Stimulated activated effector memory CD8-positive, alpha-beta T cell treated with anti-CD3 and anti-CD28 coated beads, Interleukin-12 subunit alpha, Interleukin-12 subunit beta, amount 100 ng/mL, for 72 hours (primary cell): ENCODE measurements around the gene SRP68.
A peak's percentile ranks its signal among the peaks of the same experiment; 100 is the strongest.
"Not testable (repeated sequence)": the region's sequence is repeated elsewhere in the genome, so short reads cannot be mapped to it uniquely, and the experiment has no call there.

Experiments
- ATAC-seq: fragments of 150-1000 bp; cut with Tn5 transposase; 2 replicates; pipeline ENCODE4 v1.10.0; 2021
- DNase-seq, 2 donors: peaks; one replicate each; pipeline ENCODE4 v3.0.0; 2021 to 2022; ENCODE audit warnings: low spot score in 2 of 2
- H3K27ac Mint-ChIP-seq: one replicate; pipeline ENCODE4 v1.8.0; 2022; ENCODE audit warnings: mild to moderate bottlenecking, mixed read lengths
- H3K36me3 Mint-ChIP-seq: one replicate; pipeline ENCODE4 v1.8.0; 2022; ENCODE audit warnings: mild to moderate bottlenecking, mixed read lengths
- H3K4me1 Mint-ChIP-seq: one replicate; pipeline ENCODE4 v1.8.0; 2022; ENCODE audit warnings: mixed read lengths
- H3K4me3 Mint-ChIP-seq: one replicate; pipeline ENCODE4 v1.8.0; 2022; ENCODE audit warnings: mild to moderate bottlenecking, mixed read lengths
- H3K9me3 Mint-ChIP-seq: one replicate; pipeline ENCODE4 v1.8.0; 2022; ENCODE audit warnings: mixed read lengths

Gene SRP68

DNA sequence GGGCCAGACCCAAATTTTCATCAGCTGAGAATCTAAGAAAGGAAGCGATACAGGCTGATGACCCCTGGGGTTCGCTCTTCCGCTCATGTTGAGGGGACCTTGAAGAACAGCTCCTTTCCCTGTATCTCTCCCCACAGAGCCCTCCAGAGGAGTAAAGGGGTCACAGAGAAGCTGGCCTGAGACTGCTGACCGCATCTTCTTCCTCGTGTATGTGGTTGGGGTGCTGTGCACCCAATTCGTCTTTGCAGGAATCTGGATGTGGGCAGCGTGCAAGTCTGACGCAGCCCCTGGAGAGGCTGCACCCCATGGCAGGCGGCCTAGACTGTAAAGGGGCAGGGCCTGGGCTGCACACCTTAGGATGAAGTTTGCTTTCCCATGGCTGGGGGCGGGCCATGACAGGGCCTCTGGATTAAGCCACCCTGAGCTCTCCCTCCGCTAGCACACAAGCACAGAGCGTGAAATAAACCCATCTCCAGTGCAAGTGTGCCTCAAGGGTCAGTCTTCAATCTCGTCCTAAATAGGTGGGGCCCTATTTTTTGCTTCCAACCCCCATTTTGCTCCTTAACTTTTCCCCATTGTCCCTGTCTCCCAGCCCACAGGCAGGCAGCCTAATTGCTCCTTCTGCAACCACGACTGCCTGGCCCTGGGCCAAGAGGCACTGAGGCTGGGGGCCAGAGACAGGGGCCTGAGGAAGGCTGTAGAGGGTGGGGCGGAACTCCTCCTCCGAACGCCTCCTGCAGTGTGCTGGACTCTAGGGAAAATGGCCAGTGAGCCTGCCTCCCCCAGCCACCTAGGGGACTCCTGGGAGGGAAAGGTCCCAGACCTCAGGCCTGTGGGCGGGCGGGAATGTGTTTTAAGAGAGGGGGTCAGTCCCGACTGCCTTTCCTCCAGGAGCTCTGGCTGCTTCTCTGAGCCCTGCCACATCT, 10.3 kb upstream of the SRP68 start:
- Mint-ChIP-seq H3K9me3 (no peaks in the 10 kb centered on the region), H3K36me3 (peaks cover 21% of the 10 kb centered on the region), H3K27ac (peak overlapping the region; percentile 83), H3K4me1 (peaks cover 11% of the 10 kb centered on the region), H3K4me3 (no peak overlapping the region)
- no peak for DNase-seq
- ATAC-seq: no peak

DNA sequence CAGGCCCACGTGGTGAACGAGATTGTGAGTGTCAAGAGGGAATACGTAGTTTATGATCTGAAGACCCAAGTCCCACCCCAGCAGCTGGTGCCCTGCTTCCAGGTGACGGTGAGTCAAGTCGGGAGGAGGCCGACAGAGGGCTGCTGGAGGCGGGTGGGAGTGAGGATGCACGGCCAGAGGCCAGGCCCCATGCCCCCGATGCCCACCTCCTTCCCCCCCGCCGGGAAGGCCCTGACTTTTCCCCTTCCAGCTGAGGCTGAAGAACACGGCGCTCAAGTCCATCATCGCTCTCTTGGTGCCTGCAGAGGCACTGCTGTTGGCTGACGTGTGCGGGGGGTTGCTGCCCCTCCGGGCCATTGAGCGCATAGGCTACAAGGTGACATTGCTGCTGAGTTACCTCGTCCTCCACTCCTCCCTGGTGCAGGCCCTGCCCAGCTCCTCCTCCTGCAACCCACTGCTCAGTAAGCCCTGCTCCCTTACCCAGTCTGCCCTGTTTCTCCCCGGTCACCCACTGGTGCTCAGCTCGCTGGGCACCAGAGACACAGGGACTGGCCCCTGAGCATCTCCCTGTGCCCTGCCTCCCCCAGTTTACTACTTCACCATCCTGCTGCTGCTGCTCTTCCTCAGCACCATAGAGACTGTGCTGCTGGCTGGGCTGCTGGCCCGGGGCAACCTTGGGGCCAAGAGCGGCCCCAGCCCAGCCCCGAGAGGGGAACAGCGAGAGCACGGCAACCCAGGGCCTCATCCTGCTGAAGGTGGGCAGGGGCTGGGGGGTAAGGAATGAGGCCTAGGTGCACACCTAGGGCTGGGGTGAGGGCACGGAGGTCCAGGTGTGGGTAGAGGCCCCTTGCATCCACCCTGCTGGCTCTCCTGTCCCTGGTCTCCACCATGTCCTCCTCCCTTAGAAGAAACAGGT, 9.2 kb upstream of the SRP68 start:
- peaks cover 20% of the 10 kb centered on the region for H3K4me1 Mint-ChIP-seq
- no peak for ATAC-seq
- peaks cover 21% of the 10 kb centered on the region for H3K36me3 Mint-ChIP-seq
- peak overlapping the region; percentile 83 for H3K27ac Mint-ChIP-seq
- no peak for DNase-seq
- H3K4me3 Mint-ChIP-seq: no peak overlapping the region
- no peaks in the 10 kb centered on the region for H3K9me3 Mint-ChIP-seq

DNA sequence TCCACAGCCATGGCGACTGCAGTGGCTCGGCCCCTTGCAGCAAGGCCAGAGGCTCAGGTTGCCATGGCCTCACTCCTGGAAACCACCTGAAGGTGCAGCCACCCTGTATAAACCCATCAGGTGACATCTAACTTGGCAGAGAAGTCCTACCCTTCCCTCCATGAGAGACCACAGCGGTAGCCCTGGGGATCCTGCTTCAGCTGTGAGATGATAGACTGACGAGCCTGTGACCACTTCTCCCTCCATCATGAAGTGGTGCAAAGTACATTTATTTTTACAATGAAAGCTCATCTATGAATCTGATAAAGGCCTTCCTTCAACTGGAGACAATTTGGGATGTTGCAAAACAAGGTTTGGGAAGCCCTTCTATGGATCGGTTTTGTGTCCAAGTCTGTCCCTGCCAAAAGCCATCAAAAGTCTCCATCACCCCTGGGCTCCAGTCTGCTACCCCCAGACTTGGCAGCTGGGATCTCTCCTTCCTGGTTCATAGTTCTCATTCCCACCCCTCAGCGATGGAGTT, 8.5 kb upstream of the SRP68 start:
- no peak for ATAC-seq
- no peak for DNase-seq
- H3K9me3 Mint-ChIP-seq: no peaks in the 10 kb centered on the region
- H3K4me3 Mint-ChIP-seq: no peak overlapping the region
- peaks cover 24% of the 10 kb centered on the region for H3K4me1 Mint-ChIP-seq
- peaks cover 21% of the 10 kb centered on the region for H3K36me3 Mint-ChIP-seq
- no peak overlapping the region for H3K27ac Mint-ChIP-seq

DNA sequence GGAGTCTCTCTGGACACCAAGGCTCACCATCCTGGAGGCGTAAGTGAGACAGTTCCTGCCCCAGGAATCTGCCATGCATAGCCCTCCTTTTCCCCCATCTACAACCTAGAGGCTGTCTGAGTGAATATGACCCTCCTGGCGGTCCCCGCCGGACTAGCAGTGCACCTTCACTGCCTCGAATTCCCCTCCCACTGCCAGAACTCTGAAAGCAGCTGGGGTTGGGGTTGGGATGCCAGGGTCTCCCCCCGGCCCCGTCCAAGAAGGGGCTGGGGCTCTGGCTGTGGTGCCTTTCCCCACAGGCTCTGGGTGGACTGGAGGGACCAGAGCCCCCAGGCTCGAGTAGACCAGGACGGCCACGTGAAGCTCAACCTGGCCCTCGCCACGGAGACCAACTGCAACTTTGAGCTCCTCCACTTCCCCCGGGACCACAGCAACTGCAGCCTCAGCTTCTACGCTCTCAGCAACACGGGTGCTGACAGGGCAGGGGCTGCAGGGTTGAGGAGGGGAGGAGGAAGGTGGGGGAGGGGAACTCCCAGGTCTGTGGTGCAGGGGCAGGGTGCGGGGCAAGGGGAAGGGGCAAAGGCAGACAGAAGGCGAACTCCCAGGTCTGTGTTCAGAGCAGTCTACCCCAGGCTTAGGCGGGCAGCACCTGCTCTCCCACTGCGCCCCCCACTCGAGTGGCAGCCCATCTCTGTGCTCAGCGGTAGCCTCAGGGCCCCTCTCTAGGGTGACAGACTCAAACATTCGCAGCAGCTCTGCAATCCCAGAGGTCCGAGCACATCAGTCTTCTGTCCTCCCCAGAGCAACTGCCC, 7.8 kb upstream of the SRP68 start:
- DNase-seq (no peak), ATAC-seq (peak; percentile 9)
- H3K27ac Mint-ChIP-seq: no peak overlapping the region
- no peaks in the 10 kb centered on the region for H3K9me3 Mint-ChIP-seq
- H3K4me1 Mint-ChIP-seq: peaks cover 27% of the 10 kb centered on the region
- no peak overlapping the region for H3K4me3 Mint-ChIP-seq
- peaks cover 21% of the 10 kb centered on the region for H3K36me3 Mint-ChIP-seq

GRCh38 chr17:76079535-76079955, 7.2 kb upstream of the SRP68 start:
- Mint-ChIP-seq H3K36me3 (peaks cover 16% of the 10 kb centered on the region), H3K4me3 (no peak overlapping the region), H3K4me1 (peaks cover 33% of the 10 kb centered on the region), H3K9me3 (no peaks in the 10 kb centered on the region), H3K27ac (no peak overlapping the region)
- DNase-seq: no peak
- no peak for ATAC-seq

GRCh38 chr17:76078860-76079534, 6.7 kb upstream of the SRP68 start, which contains the start of gene ZACN:
TSS of gene ZACN (plus strand) at chr17:76079182. CDS start at chr17:76079265, 83 bp downstream.
- peaks cover 33% of the 10 kb centered on the region for H3K4me1 Mint-ChIP-seq
- no peak for DNase-seq

DNA sequence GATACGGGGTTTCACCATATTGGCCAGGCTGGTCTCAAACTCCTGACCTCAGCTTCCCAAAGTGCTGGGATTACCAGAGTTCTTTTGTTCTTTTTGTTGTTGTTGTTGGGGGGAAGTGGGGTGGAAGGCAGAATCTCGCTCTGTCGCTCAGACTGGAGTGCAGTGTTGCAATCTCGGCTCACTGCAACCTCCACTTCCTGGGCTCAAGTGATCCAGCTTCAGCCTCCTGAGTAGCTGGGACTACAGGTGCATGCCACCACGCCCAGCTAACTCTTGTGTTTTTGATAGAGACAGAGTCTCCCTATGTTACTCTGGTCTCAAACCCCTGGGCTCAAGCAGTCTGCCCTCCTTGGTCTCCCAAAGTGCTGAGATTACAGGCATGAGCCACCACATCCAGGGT, 6.1 kb upstream of the SRP68 start:
- not testable (repeated sequence) for DNase-seq, ATAC-seq, H3K9me3 Mint-ChIP-seq, H3K36me3 Mint-ChIP-seq, H3K27ac Mint-ChIP-seq, H3K4me3 Mint-ChIP-seq
- H3K4me1 Mint-ChIP-seq: peaks cover 33% of the 10 kb centered on the region

More at GRCh38 chr17:76078860-76079534, 6.7 kb upstream of the SRP68 start, which contains the start of gene ZACN:
- Mint-ChIP-seq H3K27ac (no peak within 1 kb of the TSS), H3K4me3 (no peak within 1 kb of the TSS), H3K9me3 (no peaks in the 10 kb centered on the region), H3K36me3 (peaks cover 11% of the 10 kb centered on the region)
- no peak for ATAC-seq

- H3K27ac Mint-ChIP-seq: no peak overlapping the region
- peaks cover 33% of the 10 kb centered on the region for H3K4me1 Mint-ChIP-seq
- peaks cover 2% of the 10 kb centered on the region for H3K36me3 Mint-ChIP-seq
- ATAC-seq: no peak
- H3K4me3 Mint-ChIP-seq: no peak overlapping the region
- no peak for DNase-seq
- H3K9me3 Mint-ChIP-seq: no peaks in the 10 kb centered on the region
Observed at GRCh38 chr17:76077584-76078110, 5.3 kb upstream of the SRP68 start.

- peaks cover 33% of the 10 kb centered on the region for H3K4me1 Mint-ChIP-seq
- no peak overlapping the region for H3K27ac Mint-ChIP-seq
- peak overlapping the region; percentile 68 for H3K4me3 Mint-ChIP-seq
- no peaks in the 10 kb centered on the region for H3K9me3 Mint-ChIP-seq
- peak; percentile 5 for ATAC-seq
- DNase-seq: no peak
- peaks cover 8% of the 10 kb centered on the region for H3K36me3 Mint-ChIP-seq
Observed at GRCh38 chr17:76076765-76077583, 4.7 kb upstream of the SRP68 start.

DNA sequence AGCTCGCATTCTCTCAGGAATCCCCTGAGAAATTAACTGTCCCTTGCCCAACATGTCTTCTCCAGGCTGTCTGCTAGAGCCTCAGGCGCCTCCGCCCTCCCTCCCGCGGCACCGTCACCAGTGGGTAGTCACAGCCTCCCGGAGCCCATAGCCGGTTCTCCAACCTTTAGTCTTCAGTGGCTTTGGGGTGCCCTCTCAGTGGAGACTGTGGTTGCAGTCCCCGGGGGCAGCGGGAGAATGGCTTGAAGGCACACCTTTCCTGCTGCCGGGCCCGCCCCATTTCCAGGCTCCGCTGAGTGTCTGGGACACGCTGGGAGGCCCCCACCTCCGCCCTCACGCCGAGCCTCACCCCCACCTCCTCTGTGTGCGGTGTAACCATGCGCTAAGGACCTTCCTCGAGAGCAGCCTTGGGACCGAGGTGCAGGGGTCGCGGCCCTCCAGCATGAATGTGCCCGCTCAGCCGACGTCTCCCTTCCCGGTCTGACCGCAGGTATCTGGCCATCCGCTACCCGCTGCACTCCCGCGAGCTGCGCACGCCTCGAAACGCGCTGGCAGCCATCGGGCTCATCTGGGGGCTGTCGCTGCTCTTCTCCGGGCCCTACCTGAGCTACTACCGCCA, 3.9 kb upstream of the SRP68 start:
- H3K4me1 Mint-ChIP-seq: peaks cover 27% of the 10 kb centered on the region
- no peak overlapping the region for H3K27ac Mint-ChIP-seq
- peak overlapping the region; percentile 68 for H3K4me3 Mint-ChIP-seq
- DNase-seq: no peak
- peaks cover 15% of the 10 kb centered on the region for H3K36me3 Mint-ChIP-seq
- no peak for ATAC-seq
- no peaks in the 10 kb centered on the region for H3K9me3 Mint-ChIP-seq

DNA sequence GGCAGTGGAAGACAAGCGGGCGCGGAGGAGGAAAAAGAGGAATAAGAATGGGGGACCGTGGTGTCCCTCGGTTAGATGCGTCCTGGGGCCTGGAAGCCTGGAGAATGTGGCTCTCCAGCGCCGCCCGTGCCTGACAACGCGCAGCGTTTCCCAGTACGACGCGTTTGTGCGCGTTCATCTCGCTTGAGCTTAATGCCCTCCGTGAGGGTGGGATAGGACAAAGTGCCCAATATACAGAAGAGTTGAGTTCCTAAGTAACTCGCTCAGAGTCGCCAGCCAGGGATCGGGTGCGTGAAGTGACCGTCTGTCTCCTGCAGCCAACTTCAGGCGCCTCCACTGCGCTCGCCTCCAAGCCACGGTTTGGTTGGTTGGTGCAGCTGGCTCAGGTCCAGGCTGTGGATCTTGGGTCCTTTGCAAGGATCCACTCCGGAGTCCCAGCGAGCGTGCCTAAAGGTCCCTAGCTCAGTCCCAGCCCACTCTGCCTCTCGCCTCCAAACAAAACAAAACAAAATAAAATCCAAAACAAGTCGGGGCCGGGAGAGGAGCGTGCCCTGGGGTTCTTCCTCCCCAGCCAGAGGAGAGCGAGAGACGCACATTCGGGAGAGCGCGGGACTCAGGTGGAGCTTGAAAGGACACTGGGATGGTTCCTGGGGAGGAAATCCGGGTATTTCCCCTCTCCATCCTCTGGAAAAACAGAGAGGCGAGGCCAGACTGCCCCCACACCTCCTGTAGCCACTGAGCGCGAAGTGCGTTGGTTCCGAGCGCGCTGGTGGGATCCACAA, 3.2 kb upstream of the SRP68 start:
- Mint-ChIP-seq H3K36me3 (peaks cover 18% of the 10 kb centered on the region), H3K4me1 (peaks cover 33% of the 10 kb centered on the region), H3K27ac (no peak overlapping the region)

More for the DNA sequence above, 3.2 kb upstream of the SRP68 start:
- H3K4me3 Mint-ChIP-seq: peak overlapping the region; percentile 68
- ATAC-seq (no peak), DNase-seq (peak in 1 of 2 donors; percentile 63)
- no peaks in the 10 kb centered on the region for H3K9me3 Mint-ChIP-seq
